Natural killer cell (primary cell): ENCODE results near the gene NFIA. TPM values are rescaled to one million over a fixed set of nuclear protein-coding genes. Genes with fewer than 3 reads are reported as not detected.

Experiments used
- ATAC-seq, 3 donors: fragments of 150-1000 bp in 2 of 3; fragments of 200-7000 bp in 1 of 3; cut with Tn5 transposase; 1 replicate in 1 of 3; 2 replicates in 2 of 3; pipeline ENCODE4 v1.10.0; 2021; ENCODE audit warnings: mild to moderate bottlenecking in 2 of 3, moderate library complexity in 2 of 3
- DNase-seq, 2 donors: peaks; one replicate each; pipeline versions ENCODE4 v3.0.0 to v3.0.0-alpha.2; 2013 to 2021; ENCODE audit warnings: mixed read lengths in 1 of 2
- H3K27ac ChIP-seq: one replicate; pipeline ENCODE4 v1.5.1; 2013; ENCODE audit warnings: mild to moderate bottlenecking, low read length
- H3K27me3 ChIP-seq: one replicate; pipeline ENCODE4 v1.6.1; 2013; ENCODE audit warnings: low read length; ENCODE audit not compliant: control insufficient read depth, insufficient read depth
- H3K36me3 ChIP-seq: one replicate; pipeline ENCODE4 v1.6.1; 2013; ENCODE audit warnings: low read length; ENCODE audit not compliant: control insufficient read depth, insufficient read depth
- H3K4me1 ChIP-seq: one replicate; pipeline ENCODE4 v1.6.1; 2013; ENCODE audit warnings: low read length; ENCODE audit not compliant: control insufficient read depth, insufficient read depth
- H3K4me3 ChIP-seq: one replicate; pipeline ENCODE4 v1.5.1; 2013; ENCODE audit warnings: low read length
- H3K9me3 ChIP-seq: one replicate; pipeline ENCODE4 v1.6.1; 2013; ENCODE audit warnings: low read length; ENCODE audit not compliant: control insufficient read depth, insufficient read depth
- H3K27ac Mint-ChIP-seq, 2 donors: one replicate each; pipeline ENCODE4 v1.8.0; 2022; ENCODE audit warnings: mild to moderate bottlenecking in 2 of 2, mixed read lengths in 2 of 2, moderate library complexity in 1 of 2
- H3K27me3 Mint-ChIP-seq, 2 donors: one replicate each; pipeline ENCODE4 v1.8.0; 2022; ENCODE audit warnings: low read depth in 2 of 2, mixed read lengths in 2 of 2
- H3K36me3 Mint-ChIP-seq: one replicate; pipeline ENCODE4 v1.8.0; 2022; ENCODE audit warnings: mixed read lengths
- H3K4me1 Mint-ChIP-seq, 2 donors: one replicate each; pipeline ENCODE4 v1.8.0; 2022; ENCODE audit warnings: mixed read lengths in 2 of 2
- H3K4me3 Mint-ChIP-seq: one replicate; pipeline ENCODE4 v1.8.0; 2022; ENCODE audit warnings: mild to moderate bottlenecking, moderate library complexity, mixed read lengths
- H3K9me3 Mint-ChIP-seq, 2 donors: one replicate each; pipeline ENCODE4 v1.8.0; 2022; ENCODE audit warnings: mixed read lengths in 2 of 2
- CTCF ChIP-seq: fragments of 200-600 bp; IDR thresholded peaks from one replicate; pipeline ENCODE4 v1.8.0; 2022; ENCODE audit warnings: antibody characterized with exemption
- WGBS: methylation state at CpG from one replicate; pipeline ENCODE4 v1.1.7; 2013; ENCODE audit warnings: missing lambda C conversion rate; ENCODE audit not compliant: insufficient coverage; 5-methylcytosine and 5-hydroxymethylcytosine counted together
- intact Hi-C: fragments of 100-400 bp; cut with micrococcal nuclease; formaldehyde crosslinking; loops from one replicate; pipeline ENCODE4 v1.14.2; 2022
- total RNA-seq, 4 donors: library from RNA; stranded (reverse); fragments of 120-200 nt in 1 of 4; gene quantifications; one replicate each; pipeline versions ENCODE4 v1.2.3 to v1.2.4, GENCODE V29; 2013 to 2022

The NFIA gene
- total RNA-seq, 3 donors from 2014 or later (not counting 1 experiment from before 2014, with no cell fraction given), result 3.5 to 6.5 (median 3.6) TPM

GRCh38 chr1:61448914-61449313 lies 366.6 kb downstream of the NFIA start:
- Mint-ChIP-seq H3K9me3 (no peaks in the 10 kb centered on the region), H3K27ac (no peak overlapping the region)
- 92% methylated on average over 9 of the region's 9 CpGs for WGBS

GRCh38 chr1:61449410-61449809 lies 367.0 kb downstream of the NFIA start:
- no peaks in the 10 kb centered on the region for H3K27me3 Mint-ChIP-seq
- H3K36me3 ChIP-seq, result no peaks in the 10 kb centered on the region
- no peaks in the 10 kb centered on the region for H3K9me3 Mint-ChIP-seq
- no peaks in the 10 kb centered on the region for H3K9me3 ChIP-seq
- H3K27ac ChIP-seq, result no peak overlapping the region
- H3K36me3 Mint-ChIP-seq, result no peaks in the 10 kb centered on the region
- peaks cover 7% of the 10 kb centered on the region for H3K4me1 ChIP-seq
- DNase-seq (no peak), ATAC-seq (no peak)
- H3K27me3 ChIP-seq, result no peaks in the 10 kb centered on the region
- no peak for TF ChIP-seq CTCF
- no peak overlapping the region for H3K27ac Mint-ChIP-seq
- no peak overlapping the region for H3K4me3 ChIP-seq
- 84% methylated on average over 5 of the region's 5 CpGs for WGBS
- H3K4me1 Mint-ChIP-seq, result peaks cover 13 to 14% of the 10 kb centered on the region in 2 donors
- H3K4me3 Mint-ChIP-seq, result no peak overlapping the region
- intact Hi-C loops, result no loop called here

More at GRCh38 chr1:61448914-61449313, 366.6 kb downstream of the NFIA start:
- Mint-ChIP-seq H3K27me3 (no peaks in the 10 kb centered on the region), H3K4me1 (peaks cover 13 to 14% of the 10 kb centered on the region in 2 donors), H3K4me3 (no peak overlapping the region), H3K36me3 (no peaks in the 10 kb centered on the region)
- Histone ChIP-seq H3K4me3 (no peak overlapping the region), H3K27ac (no peak overlapping the region), H3K9me3 (no peaks in the 10 kb centered on the region), H3K27me3 (no peaks in the 10 kb centered on the region), H3K4me1 (peaks cover 7% of the 10 kb centered on the region), H3K36me3 (no peaks in the 10 kb centered on the region)
- DNase-seq (no peak), ATAC-seq (no peak)
- intact Hi-C loops, result no loop called here
- no peak for TF ChIP-seq CTCF

GRCh38 chr1:61450454-61450853 lies 368.1 kb downstream of the NFIA start:
- WGBS, result 53% methylated on average over 3 of the region's 4 CpGs
- intact Hi-C loops, result loop anchor here (5.0 kb wide), 1 partner anchor 402 kb away; no protein-coding TSS in a partner anchor
- H3K27ac ChIP-seq, result no peak overlapping the region

More at GRCh38 chr1:61450454-61450853, 368.1 kb downstream of the NFIA start:
- Mint-ChIP-seq H3K27me3 (peaks cover 0 to 10% of the 10 kb centered on the region in 2 donors), H3K4me3 (no peak overlapping the region), H3K36me3 (no peaks in the 10 kb centered on the region), H3K27ac (no peak overlapping the region), H3K4me1 (peaks cover 14 to 15% of the 10 kb centered on the region in 2 donors), H3K9me3 (no peaks in the 10 kb centered on the region)
- Histone ChIP-seq H3K4me3 (no peak overlapping the region), H3K36me3 (no peaks in the 10 kb centered on the region), H3K4me1 (peaks cover 7% of the 10 kb centered on the region), H3K27me3 (no peaks in the 10 kb centered on the region), H3K9me3 (no peaks in the 10 kb centered on the region)
- DNase-seq, result no peak
- TF ChIP-seq CTCF, result no peak
- ATAC-seq, result no peak
